OCI-LY1 (cell line): Measurements from ENCODE around the gene GNG7.

Experiments used
- EZH2 ChIP-seq: fragments of 200-600 bp; sonication (generic), shearing (Covaris generic); IDR thresholded peaks from 2 replicates; pipeline ENCODE4 v1.8.0; 2017; ENCODE audit warnings: borderline replicate concordance, mixed run types, mild to moderate bottlenecking, antibody characterized with exemption, low read length, moderate library complexity, mixed read lengths
- TF ChIP-seq, protein P1 (sequence below): fragments of 200-600 bp; sonication (generic), shearing (Covaris generic); IDR thresholded peaks from 2 replicates; pipeline ENCODE4 v1.5.1; 2017; ENCODE audit warnings: mild to moderate bottlenecking, antibody characterized with exemption, low read length, moderate library complexity, mixed read lengths

DNA sequence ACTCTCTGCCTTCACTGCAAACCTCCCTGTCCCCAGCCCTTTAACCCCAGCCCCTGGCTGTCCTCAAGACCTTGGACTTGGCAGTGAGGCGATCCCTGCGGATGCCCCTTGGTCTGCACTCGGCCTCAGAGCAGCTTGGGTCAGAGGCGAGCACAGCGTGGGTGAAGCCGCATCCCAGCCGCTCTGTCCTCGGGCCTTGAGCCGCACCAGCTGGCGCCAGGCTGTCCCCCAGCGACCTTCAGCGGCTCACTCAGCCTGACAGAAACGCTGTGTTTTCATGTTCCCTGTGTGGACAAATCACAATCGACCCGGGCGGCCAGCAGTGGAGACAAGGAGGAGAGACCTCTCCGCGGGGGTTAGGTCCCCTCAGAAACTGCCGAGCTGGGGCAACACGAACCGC lies 52.0 kb downstream of the GNG7 start:
- TF ChIP-seq EZH2: no peak
- TF ChIP-seq, protein P1, sequence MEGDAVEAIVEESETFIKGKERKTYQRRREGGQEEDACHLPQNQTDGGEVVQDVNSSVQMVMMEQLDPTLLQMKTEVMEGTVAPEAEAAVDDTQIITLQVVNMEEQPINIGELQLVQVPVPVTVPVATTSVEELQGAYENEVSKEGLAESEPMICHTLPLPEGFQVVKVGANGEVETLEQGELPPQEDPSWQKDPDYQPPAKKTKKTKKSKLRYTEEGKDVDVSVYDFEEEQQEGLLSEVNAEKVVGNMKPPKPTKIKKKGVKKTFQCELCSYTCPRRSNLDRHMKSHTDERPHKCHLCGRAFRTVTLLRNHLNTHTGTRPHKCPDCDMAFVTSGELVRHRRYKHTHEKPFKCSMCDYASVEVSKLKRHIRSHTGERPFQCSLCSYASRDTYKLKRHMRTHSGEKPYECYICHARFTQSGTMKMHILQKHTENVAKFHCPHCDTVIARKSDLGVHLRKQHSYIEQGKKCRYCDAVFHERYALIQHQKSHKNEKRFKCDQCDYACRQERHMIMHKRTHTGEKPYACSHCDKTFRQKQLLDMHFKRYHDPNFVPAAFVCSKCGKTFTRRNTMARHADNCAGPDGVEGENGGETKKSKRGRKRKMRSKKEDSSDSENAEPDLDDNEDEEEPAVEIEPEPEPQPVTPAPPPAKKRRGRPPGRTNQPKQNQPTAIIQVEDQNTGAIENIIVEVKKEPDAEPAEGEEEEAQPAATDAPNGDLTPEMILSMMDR: no peak
